Measurements from ENCODE around the gene USH2A.

DNA sequence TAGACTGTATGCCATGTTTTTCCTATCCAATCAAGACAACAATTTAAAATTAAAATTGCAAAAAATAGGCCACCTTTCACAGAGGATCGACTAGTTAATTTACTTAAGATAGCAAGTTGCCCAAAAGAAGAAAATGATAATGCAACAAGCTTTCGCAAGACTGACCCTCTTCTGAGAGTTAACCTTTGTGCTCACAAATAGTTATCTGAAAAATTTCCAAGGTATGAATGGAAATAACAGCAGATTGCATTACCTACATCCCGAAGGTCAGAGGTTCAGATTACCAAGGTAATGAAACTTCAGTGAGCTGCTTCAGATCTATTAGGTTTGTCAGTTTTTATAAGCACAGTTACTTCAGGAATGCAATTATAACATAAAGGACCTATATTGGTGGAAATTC is 558.2 kb downstream of the USH2A start:
- TF ChIP-seq MAX (IDR thresholded peaks at IDR 0.05) (no peak), FOXM1 (IDR thresholded peaks at IDR 0.05; ENCODE audit: borderline replicate concordance, low read depth) (no peak), TAF1 (IDR thresholded peaks at IDR 0.05; ENCODE audit: low read depth) (no peak), ZBTB7A (IDR thresholded peaks at IDR 0.05; ENCODE audit: low read depth) (no peak), RAD21 (IDR thresholded peaks at IDR 0.05; ENCODE audit: low read depth) (no peak), YY1 (IDR thresholded peaks at IDR 0.05; ENCODE audit: low read depth) (no peak)
- TF ChIP-seq, protein P1, sequence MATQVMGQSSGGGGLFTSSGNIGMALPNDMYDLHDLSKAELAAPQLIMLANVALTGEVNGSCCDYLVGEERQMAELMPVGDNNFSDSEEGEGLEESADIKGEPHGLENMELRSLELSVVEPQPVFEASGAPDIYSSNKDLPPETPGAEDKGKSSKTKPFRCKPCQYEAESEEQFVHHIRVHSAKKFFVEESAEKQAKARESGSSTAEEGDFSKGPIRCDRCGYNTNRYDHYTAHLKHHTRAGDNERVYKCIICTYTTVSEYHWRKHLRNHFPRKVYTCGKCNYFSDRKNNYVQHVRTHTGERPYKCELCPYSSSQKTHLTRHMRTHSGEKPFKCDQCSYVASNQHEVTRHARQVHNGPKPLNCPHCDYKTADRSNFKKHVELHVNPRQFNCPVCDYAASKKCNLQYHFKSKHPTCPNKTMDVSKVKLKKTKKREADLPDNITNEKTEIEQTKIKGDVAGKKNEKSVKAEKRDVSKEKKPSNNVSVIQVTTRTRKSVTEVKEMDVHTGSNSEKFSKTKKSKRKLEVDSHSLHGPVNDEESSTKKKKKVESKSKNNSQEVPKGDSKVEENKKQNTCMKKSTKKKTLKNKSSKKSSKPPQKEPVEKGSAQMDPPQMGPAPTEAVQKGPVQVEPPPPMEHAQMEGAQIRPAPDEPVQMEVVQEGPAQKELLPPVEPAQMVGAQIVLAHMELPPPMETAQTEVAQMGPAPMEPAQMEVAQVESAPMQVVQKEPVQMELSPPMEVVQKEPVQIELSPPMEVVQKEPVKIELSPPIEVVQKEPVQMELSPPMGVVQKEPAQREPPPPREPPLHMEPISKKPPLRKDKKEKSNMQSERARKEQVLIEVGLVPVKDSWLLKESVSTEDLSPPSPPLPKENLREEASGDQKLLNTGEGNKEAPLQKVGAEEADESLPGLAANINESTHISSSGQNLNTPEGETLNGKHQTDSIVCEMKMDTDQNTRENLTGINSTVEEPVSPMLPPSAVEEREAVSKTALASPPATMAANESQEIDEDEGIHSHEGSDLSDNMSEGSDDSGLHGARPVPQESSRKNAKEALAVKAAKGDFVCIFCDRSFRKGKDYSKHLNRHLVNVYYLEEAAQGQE (IDR thresholded peaks at IDR 0.05; ENCODE audit: low read depth): no peak
